IMR-90 (cell line): Measurements from ENCODE around the gene LRG1.

Experiments
- CEBPB ChIP-seq: IDR thresholded peaks from 2 replicates; pipeline ENCODE4 v1.6.1; 2012; ENCODE audit warnings: low read depth, low read length, improper control_type of control experiment
- CTCF ChIP-seq: conservative IDR thresholded peaks from 2 replicates; pipeline ENCODE4 v1.5.1; 2012; ENCODE audit warnings: mild to moderate bottlenecking, low read depth, low read length, improper control_type of control experiment
- MAZ ChIP-seq: IDR thresholded peaks from 2 replicates; pipeline ENCODE4 v1.6.1; 2012; ENCODE audit warnings: low read depth, mild to moderate bottlenecking, low read length, improper control_type of control experiment, moderate library complexity, borderline replicate concordance
- POLR2A ChIP-seq: IDR thresholded peaks from 2 replicates; pipeline ENCODE4 v1.6.1; 2012; ENCODE audit warnings: mild to moderate bottlenecking, low read depth, low read length
- RFX5 ChIP-seq: IDR thresholded peaks from 2 replicates; pipeline ENCODE4 v1.8.0; 2012; ENCODE audit warnings: low read depth, mild to moderate bottlenecking, low read length, moderate library complexity

- TF ChIP-seq MAZ: no peak
- no peak for TF ChIP-seq RFX5
- no peak for TF ChIP-seq CEBPB
- no peak for TF ChIP-seq CTCF
- no peak for TF ChIP-seq POLR2A
These were observed 45.7 kb upstream of the LRG1 start for GRCh38 chr19:4585556-4585955.
